Natural killer cell (primary cell): ENCODE data around the gene CEMIP. TPM values are rescaled to one million over a fixed set of nuclear protein-coding genes. Genes with fewer than 3 reads are reported as not detected.

ENCODE experiments used
- ATAC-seq, 3 donors: fragments of 150-1000 bp in 2 of 3; fragments of 200-7000 bp in 1 of 3; cut with Tn5 transposase; 1 replicate in 1 of 3; 2 replicates in 2 of 3; pipeline ENCODE4 v1.10.0; 2021; ENCODE audit warnings: mild to moderate bottlenecking in 2 of 3, moderate library complexity in 2 of 3
- DNase-seq, 2 donors: peaks; one replicate each; pipeline versions ENCODE4 v3.0.0 to v3.0.0-alpha.2; 2013 to 2021; ENCODE audit warnings: mixed read lengths in 1 of 2
- H3K27ac ChIP-seq: one replicate; pipeline ENCODE4 v1.5.1; 2013; ENCODE audit warnings: mild to moderate bottlenecking, low read length
- H3K27me3 ChIP-seq: one replicate; pipeline ENCODE4 v1.6.1; 2013; ENCODE audit warnings: low read length; ENCODE audit not compliant: control insufficient read depth, insufficient read depth
- H3K36me3 ChIP-seq: one replicate; pipeline ENCODE4 v1.6.1; 2013; ENCODE audit warnings: low read length; ENCODE audit not compliant: control insufficient read depth, insufficient read depth
- H3K4me1 ChIP-seq: one replicate; pipeline ENCODE4 v1.6.1; 2013; ENCODE audit warnings: low read length; ENCODE audit not compliant: control insufficient read depth, insufficient read depth
- H3K4me3 ChIP-seq: one replicate; pipeline ENCODE4 v1.5.1; 2013; ENCODE audit warnings: low read length
- H3K9me3 ChIP-seq: one replicate; pipeline ENCODE4 v1.6.1; 2013; ENCODE audit warnings: low read length; ENCODE audit not compliant: control insufficient read depth, insufficient read depth
- H3K27ac Mint-ChIP-seq, 2 donors: one replicate each; pipeline ENCODE4 v1.8.0; 2022; ENCODE audit warnings: mild to moderate bottlenecking in 2 of 2, mixed read lengths in 2 of 2, moderate library complexity in 1 of 2
- H3K27me3 Mint-ChIP-seq, 2 donors: one replicate each; pipeline ENCODE4 v1.8.0; 2022; ENCODE audit warnings: low read depth in 2 of 2, mixed read lengths in 2 of 2
- H3K36me3 Mint-ChIP-seq: one replicate; pipeline ENCODE4 v1.8.0; 2022; ENCODE audit warnings: mixed read lengths
- H3K4me1 Mint-ChIP-seq, 2 donors: one replicate each; pipeline ENCODE4 v1.8.0; 2022; ENCODE audit warnings: mixed read lengths in 2 of 2
- H3K4me3 Mint-ChIP-seq: one replicate; pipeline ENCODE4 v1.8.0; 2022; ENCODE audit warnings: mild to moderate bottlenecking, moderate library complexity, mixed read lengths
- H3K9me3 Mint-ChIP-seq, 2 donors: one replicate each; pipeline ENCODE4 v1.8.0; 2022; ENCODE audit warnings: mixed read lengths in 2 of 2
- WGBS: methylation state at CpG from one replicate; pipeline ENCODE4 v1.1.7; 2013; ENCODE audit warnings: missing lambda C conversion rate; ENCODE audit not compliant: insufficient coverage; 5-methylcytosine and 5-hydroxymethylcytosine counted together
- intact Hi-C: fragments of 100-400 bp; cut with micrococcal nuclease; formaldehyde crosslinking; loops from one replicate; pipeline ENCODE4 v1.14.2; 2022
- total RNA-seq, 4 donors: library from RNA; stranded (reverse); fragments of 120-200 nt in 1 of 4; gene quantifications; one replicate each; pipeline versions ENCODE4 v1.2.3 to v1.2.4, GENCODE V29; 2013 to 2022
- TF ChIP-seq, protein P1 (sequence below): fragments of 200-600 bp; IDR thresholded peaks from one replicate; pipeline ENCODE4 v1.8.0; 2022; ENCODE audit warnings: antibody characterized with exemption

The CEMIP gene
- total RNA-seq, 3 donors from 2014 or later (not counting 1 experiment from before 2014, with no cell fraction given), result 0.07 to 0.82 TPM; not detected in 1

DNA sequence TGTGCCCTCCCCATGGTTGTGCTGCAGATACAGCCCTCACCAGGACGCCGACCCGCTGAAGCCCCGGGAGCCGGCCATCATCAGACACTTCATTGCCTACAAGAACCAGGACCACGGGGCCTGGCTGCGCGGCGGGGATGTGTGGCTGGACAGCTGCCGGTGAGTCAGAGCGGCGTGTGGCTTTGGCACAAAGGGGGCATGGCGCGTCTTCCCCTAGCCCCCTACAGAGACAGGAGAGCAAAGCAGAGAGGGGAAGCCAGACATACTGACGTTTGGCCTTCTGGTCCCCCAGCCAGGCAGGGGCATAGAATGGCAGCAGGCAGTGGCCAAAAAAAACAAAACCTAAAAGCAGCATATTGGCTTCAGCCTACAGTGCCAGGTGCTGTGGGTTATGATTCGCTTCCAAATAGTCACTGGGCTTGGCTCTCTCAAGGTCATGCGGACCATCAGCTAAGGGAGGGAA lies 146.5 kb downstream of the CEMIP start:
- H3K27me3 Mint-ChIP-seq, result no peaks in the 10 kb centered on the region
- H3K4me3 ChIP-seq, result no peak overlapping the region
- H3K27ac ChIP-seq, result no peak overlapping the region
- H3K36me3 Mint-ChIP-seq, result no peaks in the 10 kb centered on the region
- no peak overlapping the region for H3K27ac Mint-ChIP-seq
- WGBS, result 96% methylated on average over 17 of the region's 17 CpGs
- intact Hi-C loops, result no loop called here
- ATAC-seq, result no peak
- H3K4me3 Mint-ChIP-seq, result no peak overlapping the region
- no peak for DNase-seq
- peaks cover 18 to 24% of the 10 kb centered on the region in 2 donors for H3K4me1 Mint-ChIP-seq
- H3K36me3 ChIP-seq, result no peaks in the 10 kb centered on the region
- peaks cover 6% of the 10 kb centered on the region for H3K4me1 ChIP-seq
- H3K9me3 ChIP-seq, result no peaks in the 10 kb centered on the region
- TF ChIP-seq, protein P1, sequence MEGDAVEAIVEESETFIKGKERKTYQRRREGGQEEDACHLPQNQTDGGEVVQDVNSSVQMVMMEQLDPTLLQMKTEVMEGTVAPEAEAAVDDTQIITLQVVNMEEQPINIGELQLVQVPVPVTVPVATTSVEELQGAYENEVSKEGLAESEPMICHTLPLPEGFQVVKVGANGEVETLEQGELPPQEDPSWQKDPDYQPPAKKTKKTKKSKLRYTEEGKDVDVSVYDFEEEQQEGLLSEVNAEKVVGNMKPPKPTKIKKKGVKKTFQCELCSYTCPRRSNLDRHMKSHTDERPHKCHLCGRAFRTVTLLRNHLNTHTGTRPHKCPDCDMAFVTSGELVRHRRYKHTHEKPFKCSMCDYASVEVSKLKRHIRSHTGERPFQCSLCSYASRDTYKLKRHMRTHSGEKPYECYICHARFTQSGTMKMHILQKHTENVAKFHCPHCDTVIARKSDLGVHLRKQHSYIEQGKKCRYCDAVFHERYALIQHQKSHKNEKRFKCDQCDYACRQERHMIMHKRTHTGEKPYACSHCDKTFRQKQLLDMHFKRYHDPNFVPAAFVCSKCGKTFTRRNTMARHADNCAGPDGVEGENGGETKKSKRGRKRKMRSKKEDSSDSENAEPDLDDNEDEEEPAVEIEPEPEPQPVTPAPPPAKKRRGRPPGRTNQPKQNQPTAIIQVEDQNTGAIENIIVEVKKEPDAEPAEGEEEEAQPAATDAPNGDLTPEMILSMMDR, result no peak
- H3K9me3 Mint-ChIP-seq, result no peaks in the 10 kb centered on the region
- H3K27me3 ChIP-seq, result no peaks in the 10 kb centered on the region

DNA sequence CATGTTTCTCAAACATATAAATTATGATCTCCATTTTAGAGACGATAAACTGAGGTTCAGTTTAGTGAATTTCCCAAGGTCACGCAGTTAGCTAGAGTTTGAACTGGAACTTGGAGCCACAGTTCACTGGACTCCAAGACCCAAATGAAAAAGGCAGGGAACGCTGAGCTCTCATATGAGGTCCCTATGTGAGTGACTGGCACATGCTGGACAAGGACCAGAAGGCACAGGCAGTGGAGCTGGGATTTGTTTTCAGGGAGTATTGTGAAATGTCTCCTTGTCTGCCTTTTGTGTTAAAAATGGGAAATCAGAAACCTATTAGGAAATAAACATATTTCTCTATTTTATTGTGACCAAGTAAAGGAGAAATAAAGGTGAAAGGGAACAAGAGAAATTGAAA lies 147.0 kb downstream of the CEMIP start:
- Histone ChIP-seq H3K36me3 (no peaks in the 10 kb centered on the region), H3K4me1 (peaks cover 1% of the 10 kb centered on the region), H3K4me3 (no peak overlapping the region), H3K9me3 (no peaks in the 10 kb centered on the region), H3K27me3 (no peaks in the 10 kb centered on the region), H3K27ac (no peak overlapping the region)
- H3K4me1 Mint-ChIP-seq, result peaks cover 13 to 19% of the 10 kb centered on the region in 2 donors
- intact Hi-C loops, result no loop called here
- H3K27me3 Mint-ChIP-seq, result no peaks in the 10 kb centered on the region
- no peaks in the 10 kb centered on the region for H3K9me3 Mint-ChIP-seq
- H3K4me3 Mint-ChIP-seq, result no peak overlapping the region
- 90% methylated on average over 3 of the region's 3 CpGs for WGBS
- no peaks in the 10 kb centered on the region for H3K36me3 Mint-ChIP-seq
- H3K27ac Mint-ChIP-seq, result no peak overlapping the region
- TF ChIP-seq, protein P1, result no peak
- no peak for DNase-seq
- no peak for ATAC-seq

DNA sequence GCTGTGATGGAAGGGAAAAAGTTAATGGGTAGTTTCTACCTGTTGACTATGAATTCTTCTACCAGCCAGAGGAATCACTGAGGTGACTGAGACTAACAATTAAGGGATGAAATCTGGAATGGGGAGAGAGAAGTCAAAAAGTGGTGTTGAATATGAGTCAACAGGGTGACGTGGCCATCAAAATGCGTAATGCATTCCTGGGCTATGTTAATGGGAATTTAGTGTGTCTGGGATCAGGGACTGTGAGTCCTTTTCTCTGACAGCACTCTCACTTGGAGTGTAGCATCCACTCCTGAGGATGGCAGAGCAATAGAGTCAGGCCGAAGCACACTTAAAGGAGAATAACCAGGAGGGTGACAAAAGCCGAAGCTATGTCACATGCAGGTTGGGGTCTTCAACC lies 150.1 kb downstream of the CEMIP start:
- H3K36me3 Mint-ChIP-seq, result no peaks in the 10 kb centered on the region
- no peak overlapping the region for H3K27ac ChIP-seq
- H3K27me3 Mint-ChIP-seq, result no peaks in the 10 kb centered on the region
- no peak overlapping the region for H3K27ac Mint-ChIP-seq
- H3K4me1 Mint-ChIP-seq, result peaks cover under 1 to 7% of the 10 kb centered on the region in 2 donors
- no peaks in the 10 kb centered on the region for H3K4me1 ChIP-seq
- intact Hi-C loops, result no loop called here
- no peaks in the 10 kb centered on the region for H3K9me3 Mint-ChIP-seq
- DNase-seq (no peak), ATAC-seq (no peak)
- no peak overlapping the region for H3K4me3 Mint-ChIP-seq
- TF ChIP-seq, protein P1, result no peak
- WGBS, result 88% methylated on average over 4 of the region's 4 CpGs
- H3K9me3 ChIP-seq, result no peaks in the 10 kb centered on the region
- no peaks in the 10 kb centered on the region for H3K36me3 ChIP-seq
- H3K27me3 ChIP-seq, result no peaks in the 10 kb centered on the region
- no peak overlapping the region for H3K4me3 ChIP-seq

DNA sequence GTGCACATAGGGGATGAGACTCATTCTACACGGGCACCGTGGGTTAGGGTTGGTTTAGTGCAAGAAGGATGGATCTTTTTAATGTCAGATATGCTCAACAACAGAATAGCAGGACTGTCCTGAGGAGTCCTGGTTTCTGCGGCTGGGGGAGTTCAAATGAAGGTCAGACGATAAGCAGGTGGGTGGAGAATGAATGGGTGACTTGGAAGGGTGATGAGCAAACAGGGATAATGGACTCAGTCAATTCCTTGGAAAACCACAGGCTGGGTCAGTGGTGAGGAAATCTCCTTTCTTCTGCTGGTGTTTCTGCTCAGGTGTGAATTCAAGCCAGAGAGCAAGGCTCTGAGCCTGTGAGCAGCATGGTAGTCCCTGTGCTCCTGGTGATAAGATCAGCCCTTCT lies 150.5 kb downstream of the CEMIP start:
- DNase-seq, result no peak
- no peak overlapping the region for H3K27ac Mint-ChIP-seq
- Histone ChIP-seq H3K27me3 (no peaks in the 10 kb centered on the region), H3K4me3 (no peak overlapping the region), H3K36me3 (no peaks in the 10 kb centered on the region), H3K4me1 (no peaks in the 10 kb centered on the region), H3K9me3 (no peaks in the 10 kb centered on the region), H3K27ac (no peak overlapping the region)
- peaks cover 5 to 11% of the 10 kb centered on the region in 2 donors for H3K4me1 Mint-ChIP-seq
- intact Hi-C loops, result no loop called here
- no peaks in the 10 kb centered on the region for H3K9me3 Mint-ChIP-seq
- no peaks in the 10 kb centered on the region for H3K36me3 Mint-ChIP-seq
- TF ChIP-seq, protein P1, result no peak
- H3K27me3 Mint-ChIP-seq, result no peaks in the 10 kb centered on the region
- ATAC-seq, result no peak
- no peak overlapping the region for H3K4me3 Mint-ChIP-seq
- 93% methylated on average over 4 of the region's 4 CpGs for WGBS
